Transverse colon (tissue), 4 donors: Measurements from ENCODE around the gene CLK4.

Experiments
- CTCF ChIP-seq, 5 experiments: fragments of 200-600 bp in 3 of 5; fragments of 450-650 bp in 2 of 5; sonication (generic) in 3 of 5; IDR thresholded peaks; 1 replicate in 2 of 5; 2 replicates in 3 of 5; pipeline ENCODE4 v1.5.1; 2016 to 2017; ENCODE audit warnings: antibody characterized with exemption in 5 of 5, inconsistent platforms in 3 of 5, mild to moderate bottlenecking in 2 of 5, moderate library complexity in 1 of 5
- EP300 ChIP-seq: sonication (generic); formaldehyde crosslinking; IDR thresholded peaks from one replicate; pipeline ENCODE4 v1.6.1; 2017; ENCODE audit warnings: antibody characterized with exemption, low read depth
- POLR2A ChIP-seq: fragments of 450-650 bp; IDR thresholded peaks from one replicate; pipeline ENCODE4 v1.6.1; 2016; ENCODE audit warnings: antibody characterized with exemption, mild to moderate bottlenecking, moderate library complexity
- POLR2AphosphoS5 ChIP-seq, 3 donors: sonication (generic); formaldehyde crosslinking; IDR thresholded peaks; one replicate each; pipeline ENCODE4 v1.6.1; 2016; ENCODE audit warnings: antibody characterized with exemption in 3 of 3

GRCh38 chr5:178605788-178606187 is 21.1 kb downstream of the CLK4 start:
- TF ChIP-seq CTCF (IDR thresholded peaks at IDR 0.05) (no peak), POLR2A (no peak), POLR2AphosphoS5 (IDR thresholded peaks at IDR 0.05) (no peak), EP300 (no peak)
